ENCODE measurements around the gene GSTP1.

Gene GSTP1

DNA sequence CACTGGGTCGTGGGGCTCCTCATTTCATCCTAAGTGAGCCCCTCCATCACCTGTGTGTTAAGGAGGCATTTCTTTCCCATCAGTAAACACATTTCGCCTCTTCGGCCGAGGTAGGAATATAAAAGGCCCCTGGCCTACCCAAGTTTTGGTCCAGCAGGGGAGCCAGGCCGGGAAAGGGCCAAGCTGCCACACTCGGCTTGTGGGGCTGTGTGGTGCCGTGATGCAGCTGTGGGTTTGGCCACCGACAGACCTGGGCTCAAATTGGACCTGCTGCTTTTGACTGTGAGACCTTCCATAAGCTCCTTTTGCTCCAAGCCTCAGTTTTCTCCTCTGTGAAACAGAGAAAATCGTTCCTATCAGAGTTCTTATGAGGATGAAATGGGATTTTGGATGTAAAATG, 23.9 kb downstream of the GSTP1 start:
- H3K27ac ChIP-seq (ENCODE audit: low read length): no peak overlapping the region
- H2AFZ ChIP-seq (ENCODE audit: low read depth, low read length): no peak overlapping the region

DNA sequence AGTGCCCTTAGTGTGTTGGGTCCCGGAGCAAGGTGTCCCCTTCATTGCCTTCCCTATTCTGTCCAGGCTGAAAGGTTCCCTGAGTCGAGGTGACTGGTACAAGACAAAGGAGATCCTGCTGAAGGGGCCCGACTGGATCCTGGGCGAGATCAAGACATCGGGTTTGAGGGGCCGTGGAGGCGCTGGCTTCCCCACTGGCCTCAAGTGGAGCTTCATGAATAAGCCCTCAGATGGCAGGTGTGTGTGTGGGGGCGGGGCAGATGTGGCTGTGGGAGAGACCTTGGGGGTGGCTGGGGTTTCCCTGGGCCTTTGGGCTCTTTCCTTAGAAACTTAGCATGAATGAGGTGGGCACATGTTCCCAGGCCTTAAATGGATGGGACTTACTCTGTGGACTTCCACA, 24.9 kb downstream of the GSTP1 start:
- Histone ChIP-seq H3K9me3 (ENCODE audit: insufficient read depth, low read length) (no peaks in the 10 kb centered on the region), H3K36me3 (replicated peaks; ENCODE audit: low read depth, low read length) (peaks cover 20% of the 10 kb centered on the region), H2AFZ (ENCODE audit: low read depth, low read length) (no peak overlapping the region), H3K79me2 (ENCODE audit: low read length) (peaks cover 17% of the 10 kb centered on the region), H3K9ac (ENCODE audit: low read length) (no peak overlapping the region), H3K4me1 (ENCODE audit: low read length) (peaks cover 20% of the 10 kb centered on the region), H3K4me3 (ENCODE audit: low read length) (no peak overlapping the region), H3K27ac (ENCODE audit: low read length) (no peak overlapping the region), H3K27me3 (ENCODE audit: low read depth, low read length) (no peaks in the 10 kb centered on the region), H3K4me2 (ENCODE audit: low read length) (no peak overlapping the region), H4K20me1 (ENCODE audit: insufficient read depth, low read length) (no peaks in the 10 kb centered on the region)
- TF ChIP-seq EZH2phosphoT487 (IDR thresholded peaks at IDR 0.05; ENCODE audit: low read depth): no peak
- TF ChIP-seq, protein P1, sequence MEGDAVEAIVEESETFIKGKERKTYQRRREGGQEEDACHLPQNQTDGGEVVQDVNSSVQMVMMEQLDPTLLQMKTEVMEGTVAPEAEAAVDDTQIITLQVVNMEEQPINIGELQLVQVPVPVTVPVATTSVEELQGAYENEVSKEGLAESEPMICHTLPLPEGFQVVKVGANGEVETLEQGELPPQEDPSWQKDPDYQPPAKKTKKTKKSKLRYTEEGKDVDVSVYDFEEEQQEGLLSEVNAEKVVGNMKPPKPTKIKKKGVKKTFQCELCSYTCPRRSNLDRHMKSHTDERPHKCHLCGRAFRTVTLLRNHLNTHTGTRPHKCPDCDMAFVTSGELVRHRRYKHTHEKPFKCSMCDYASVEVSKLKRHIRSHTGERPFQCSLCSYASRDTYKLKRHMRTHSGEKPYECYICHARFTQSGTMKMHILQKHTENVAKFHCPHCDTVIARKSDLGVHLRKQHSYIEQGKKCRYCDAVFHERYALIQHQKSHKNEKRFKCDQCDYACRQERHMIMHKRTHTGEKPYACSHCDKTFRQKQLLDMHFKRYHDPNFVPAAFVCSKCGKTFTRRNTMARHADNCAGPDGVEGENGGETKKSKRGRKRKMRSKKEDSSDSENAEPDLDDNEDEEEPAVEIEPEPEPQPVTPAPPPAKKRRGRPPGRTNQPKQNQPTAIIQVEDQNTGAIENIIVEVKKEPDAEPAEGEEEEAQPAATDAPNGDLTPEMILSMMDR (IDR thresholded peaks at IDR 0.05; ENCODE audit: low read depth, low read length): no peak

More for the DNA sequence above, 23.9 kb downstream of the GSTP1 start:
- peak overlapping the region; percentile 90 for H3K4me3 ChIP-seq (ENCODE audit: low read length)
- peak overlapping the region; percentile 79 for H3K9ac ChIP-seq (ENCODE audit: low read length)
- peak overlapping the region; percentile 90 for H3K4me2 ChIP-seq (ENCODE audit: low read length)
- no peaks in the 10 kb centered on the region for H4K20me1 ChIP-seq (ENCODE audit: insufficient read depth, low read length)
- peaks cover 5% of the 10 kb centered on the region; the same call in 1 of the 2 replicates for H3K27me3 ChIP-seq (ENCODE audit: low read depth, low read length)
- H3K36me3 ChIP-seq (replicated peaks; ENCODE audit: low read depth, low read length): peaks cover 19% of the 10 kb centered on the region
- peaks cover 16% of the 10 kb centered on the region for H3K4me1 ChIP-seq (ENCODE audit: low read length)
- H3K9me3 ChIP-seq (ENCODE audit: insufficient read depth, low read length): peaks cover 5% of the 10 kb centered on the region; the same call in 1 of the 2 replicates
- H3K79me2 ChIP-seq (ENCODE audit: low read length): peaks cover 17% of the 10 kb centered on the region
- no peak for TF ChIP-seq EZH2phosphoT487 (IDR thresholded peaks at IDR 0.05; ENCODE audit: low read depth)
- TF ChIP-seq, protein P1 (IDR thresholded peaks at IDR 0.05; ENCODE audit: low read depth, low read length): no peak

DNA sequence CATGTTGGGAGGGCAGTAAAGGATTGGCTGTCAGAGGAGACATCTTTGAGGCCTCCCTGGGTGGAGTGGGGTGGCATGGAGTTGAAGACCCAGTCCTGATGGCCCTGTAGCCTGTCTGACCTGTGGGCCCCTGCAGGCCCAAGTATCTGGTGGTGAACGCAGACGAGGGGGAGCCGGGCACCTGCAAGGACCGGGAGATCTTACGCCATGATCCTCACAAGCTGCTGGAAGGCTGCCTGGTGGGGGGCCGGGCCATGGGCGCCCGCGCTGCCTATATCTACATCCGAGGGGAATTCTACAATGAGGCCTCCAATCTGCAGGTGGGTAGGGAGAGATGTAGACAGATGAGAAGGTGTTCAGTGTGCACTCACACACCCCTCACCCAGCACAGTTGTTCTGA, 25.7 kb downstream of the GSTP1 start:
- no peak overlapping the region for H3K9ac ChIP-seq (ENCODE audit: low read length)
- peaks cover 20% of the 10 kb centered on the region for H3K36me3 ChIP-seq (replicated peaks; ENCODE audit: low read depth, low read length)

DNA sequence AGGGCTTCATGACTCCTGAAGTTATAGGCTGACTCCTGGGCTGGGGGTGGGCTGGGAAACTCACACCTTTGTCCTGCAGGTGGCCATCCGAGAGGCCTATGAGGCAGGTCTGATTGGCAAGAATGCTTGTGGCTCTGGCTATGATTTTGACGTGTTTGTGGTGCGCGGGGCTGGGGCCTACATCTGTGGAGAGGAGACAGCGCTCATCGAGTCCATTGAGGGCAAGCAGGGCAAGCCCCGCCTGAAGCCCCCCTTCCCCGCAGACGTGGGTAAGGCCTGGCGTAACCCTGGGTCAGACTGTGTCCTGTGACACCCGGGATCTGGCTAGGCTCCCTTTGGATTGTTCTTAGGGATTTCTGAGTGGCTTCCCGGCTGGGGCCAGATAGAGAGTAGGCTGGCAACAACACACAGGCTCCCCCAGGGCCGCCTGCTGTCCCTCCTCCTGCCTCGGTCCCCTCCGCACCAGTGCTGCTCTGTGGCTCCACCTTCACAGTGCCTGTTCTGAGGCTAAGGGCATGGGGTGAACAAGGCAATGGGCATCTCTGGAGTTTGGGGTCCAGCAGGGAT, 26.8 kb downstream of the GSTP1 start:
- H3K4me2 ChIP-seq (ENCODE audit: low read length): no peak overlapping the region
- no peaks in the 10 kb centered on the region for H3K9me3 ChIP-seq (ENCODE audit: insufficient read depth, low read length)
- no peak overlapping the region for H2AFZ ChIP-seq (ENCODE audit: low read depth, low read length)
- TF ChIP-seq EZH2phosphoT487 (IDR thresholded peaks at IDR 0.05; ENCODE audit: low read depth): no peak
- TF ChIP-seq, protein P1 (IDR thresholded peaks at IDR 0.05; ENCODE audit: low read depth, low read length): no peak
- no peaks in the 10 kb centered on the region for H3K27me3 ChIP-seq (ENCODE audit: low read depth, low read length)
- no peaks in the 10 kb centered on the region for H4K20me1 ChIP-seq (ENCODE audit: insufficient read depth, low read length)
- peaks cover 17% of the 10 kb centered on the region for H3K79me2 ChIP-seq (ENCODE audit: low read length)
- no peak overlapping the region for H3K4me3 ChIP-seq (ENCODE audit: low read length)
- H3K9ac ChIP-seq (ENCODE audit: low read length): no peak overlapping the region
- peaks cover 20% of the 10 kb centered on the region for H3K36me3 ChIP-seq (replicated peaks; ENCODE audit: low read depth, low read length)
- peaks cover 38% of the 10 kb centered on the region for H3K4me1 ChIP-seq (ENCODE audit: low read length)
- no peak overlapping the region for H3K27ac ChIP-seq (ENCODE audit: low read length)

More for the DNA sequence above, 25.7 kb downstream of the GSTP1 start:
- Histone ChIP-seq H3K4me3 (ENCODE audit: low read length) (no peak overlapping the region), H3K9me3 (ENCODE audit: insufficient read depth, low read length) (no peaks in the 10 kb centered on the region), H4K20me1 (ENCODE audit: insufficient read depth, low read length) (no peaks in the 10 kb centered on the region), H2AFZ (ENCODE audit: low read depth, low read length) (no peak overlapping the region), H3K27me3 (ENCODE audit: low read depth, low read length) (no peaks in the 10 kb centered on the region), H3K79me2 (ENCODE audit: low read length) (peaks cover 17% of the 10 kb centered on the region), H3K27ac (ENCODE audit: low read length) (no peak overlapping the region), H3K4me1 (ENCODE audit: low read length) (peaks cover 28% of the 10 kb centered on the region), H3K4me2 (ENCODE audit: low read length) (no peak overlapping the region)
- TF ChIP-seq, protein P1 (IDR thresholded peaks at IDR 0.05; ENCODE audit: low read depth, low read length): no peak
- TF ChIP-seq EZH2phosphoT487 (IDR thresholded peaks at IDR 0.05; ENCODE audit: low read depth): no peak
